NCI-H82 treated with DMSO at 0.1 percent for 48 hours (cell line): ENCODE data around the gene PCSK6.
"Not testable (repeated sequence)": the region's sequence is repeated elsewhere in the genome, so short reads cannot be mapped to it uniquely, and the experiment has no call there.

ENCODE experiments used
- DNase-seq: peaks from one replicate; lab custom pipeline; 2025; ENCODE audit not compliant: unreplicated experiment; lab: John Stamatoyannopoulos, UW

The PCSK6 gene

DNA sequence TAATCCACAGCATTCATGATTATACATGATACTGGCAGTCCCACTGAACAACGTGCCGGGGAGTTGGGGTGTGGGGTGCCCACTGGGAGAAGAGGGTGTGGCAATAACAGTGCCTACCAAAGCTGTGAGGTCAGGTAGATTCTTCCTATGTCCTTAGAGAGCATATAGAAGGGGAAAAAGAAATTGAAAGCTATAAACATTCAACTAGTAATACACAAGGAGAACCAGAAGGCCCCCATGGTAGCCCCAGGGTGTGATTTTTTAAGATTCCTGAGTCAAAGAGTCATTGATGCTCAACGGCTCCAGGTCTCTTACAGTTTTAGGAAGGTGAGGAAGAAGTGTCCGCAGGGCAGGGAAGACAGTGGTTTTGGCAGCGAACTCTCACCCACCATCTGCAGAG is 25.8 kb downstream of the PCSK6 start:
- DNase-seq: not testable (repeated sequence)

DNA sequence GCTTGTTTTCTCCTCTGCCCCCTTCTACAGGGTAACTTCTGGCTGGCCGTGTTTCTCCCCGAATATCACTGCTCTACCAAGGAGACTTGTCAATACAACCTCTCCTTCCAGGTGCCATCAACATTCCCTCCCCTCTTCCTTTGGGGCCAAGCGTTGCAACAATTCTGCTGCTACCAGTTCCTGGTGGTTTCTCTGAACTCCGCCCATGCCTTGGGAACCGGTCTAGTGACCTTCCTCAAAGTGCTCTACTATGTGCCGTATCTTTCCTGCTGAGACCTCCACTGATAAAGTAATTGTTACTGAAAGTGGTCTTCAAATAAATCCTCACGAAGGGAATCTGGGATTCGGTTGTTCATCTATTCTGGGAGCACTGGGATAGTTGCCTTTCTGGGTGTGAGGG is 26.2 kb downstream of the PCSK6 start:
- DNase-seq: no peak

DNA sequence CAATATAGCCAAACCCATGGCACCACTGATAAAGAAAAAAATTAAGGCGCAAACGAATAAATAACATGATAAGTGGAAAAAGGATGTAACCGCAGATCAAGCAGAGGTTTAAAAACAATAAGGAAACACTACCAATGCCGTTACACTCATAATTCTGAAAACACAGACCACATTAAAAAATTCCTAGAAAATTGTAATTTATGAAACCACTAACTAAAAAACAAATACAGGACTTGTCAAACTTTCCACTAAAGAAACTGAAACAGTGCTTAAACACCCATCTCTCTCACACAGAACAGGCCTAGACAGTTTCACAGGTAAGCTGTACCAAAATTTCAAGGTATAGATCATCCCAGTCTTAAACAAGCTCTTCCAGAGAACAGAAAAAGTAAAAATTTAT is 28.4 kb downstream of the PCSK6 start:
- no peak for DNase-seq

DNA sequence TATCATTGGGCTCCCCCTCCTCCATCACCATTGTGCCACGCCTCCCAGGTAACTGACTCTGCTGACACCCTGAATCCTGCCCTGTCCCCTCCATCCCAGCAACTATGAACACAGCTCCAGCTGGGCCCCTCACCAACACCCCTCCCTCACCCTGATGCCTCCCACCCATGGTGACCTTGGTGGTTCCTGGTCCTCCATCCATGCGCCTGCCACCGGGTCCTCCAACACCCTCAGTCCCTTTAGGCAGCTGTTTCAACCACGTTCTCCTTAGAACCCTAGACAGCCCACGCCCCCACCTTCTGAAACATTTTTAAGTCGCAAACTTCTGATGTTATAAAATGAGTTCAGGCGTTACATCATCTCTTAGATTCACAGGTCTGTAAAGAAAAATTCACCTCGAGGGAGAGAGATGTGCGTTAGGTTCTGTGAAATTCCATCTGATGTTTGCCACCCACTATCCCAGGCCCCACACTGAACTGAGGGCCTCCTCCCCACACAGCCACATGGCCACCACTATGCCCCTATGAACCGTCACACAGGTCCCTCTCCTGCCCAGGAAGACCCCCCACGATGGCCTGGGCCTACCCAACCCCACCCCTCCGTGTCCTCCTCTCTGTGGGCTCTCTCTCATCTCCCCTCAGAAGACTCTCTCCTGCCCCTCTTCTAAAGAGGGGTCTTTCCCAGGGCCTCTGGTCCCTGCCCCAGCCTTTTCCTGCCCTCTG is 29.8 kb downstream of the PCSK6 start:
- no peak for DNase-seq

- no peak for DNase-seq
Observed at GRCh38 chr15:101458908-101459578, 30.5 kb downstream of the PCSK6 start.

- DNase-seq: no peak
Observed at GRCh38 chr15:101458158-101458900, 31.2 kb downstream of the PCSK6 start.

- no peak for DNase-seq
Observed at GRCh38 chr15:101457696-101458095, 31.8 kb downstream of the PCSK6 start.

- DNase-seq: no peak
Observed at GRCh38 chr15:101456057-101456739, 33.3 kb downstream of the PCSK6 start.

GRCh38 chr15:101455291-101456025 is 34.0 kb downstream of the PCSK6 start:
- DNase-seq: no peak

GRCh38 chr15:101454781-101455180 is 34.7 kb downstream of the PCSK6 start:
- not testable (repeated sequence) for DNase-seq

DNA sequence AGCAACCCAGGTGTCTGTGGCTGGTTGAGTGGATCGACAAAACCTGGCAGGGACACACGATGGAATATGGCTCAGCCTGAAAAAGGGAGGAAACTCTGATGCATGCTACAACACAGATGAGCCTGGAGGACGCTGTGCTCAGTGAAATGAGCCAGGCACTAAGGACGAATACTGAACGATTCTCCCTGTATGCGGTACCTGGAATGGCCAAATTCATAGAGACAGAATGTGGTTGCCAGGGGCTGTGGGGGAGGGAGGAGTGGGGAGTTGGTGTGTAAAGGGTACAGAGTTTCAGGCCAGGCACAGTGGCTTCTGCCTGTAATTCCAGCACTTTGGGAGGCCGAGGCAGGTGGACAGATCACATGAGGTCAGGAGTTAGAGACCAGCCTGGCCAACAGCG is 35.1 kb downstream of the PCSK6 start:
- no peak for DNase-seq

GRCh38 chr15:101453123-101454120 is 36.1 kb downstream of the PCSK6 start:
- no peak for DNase-seq

DNA sequence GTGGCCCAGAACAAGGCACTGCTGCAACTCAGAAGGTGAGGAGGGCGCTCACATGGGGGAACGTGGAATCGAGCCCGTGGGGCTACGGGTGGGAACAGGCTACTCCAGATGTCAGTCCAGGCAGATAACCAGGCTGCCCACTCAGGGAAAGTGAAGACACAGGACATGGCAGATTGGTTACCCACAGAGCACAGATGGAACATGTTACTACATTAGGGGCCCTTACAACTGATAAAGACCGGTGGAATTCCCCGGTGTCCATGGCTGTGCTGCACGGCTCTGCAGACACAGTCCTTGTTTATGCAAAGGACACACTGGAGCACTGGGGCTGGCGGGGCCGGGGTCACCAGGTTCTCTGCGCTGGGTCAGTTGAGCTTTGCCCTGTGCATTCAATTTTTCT is 36.9 kb downstream of the PCSK6 start:
- no peak for DNase-seq

DNA sequence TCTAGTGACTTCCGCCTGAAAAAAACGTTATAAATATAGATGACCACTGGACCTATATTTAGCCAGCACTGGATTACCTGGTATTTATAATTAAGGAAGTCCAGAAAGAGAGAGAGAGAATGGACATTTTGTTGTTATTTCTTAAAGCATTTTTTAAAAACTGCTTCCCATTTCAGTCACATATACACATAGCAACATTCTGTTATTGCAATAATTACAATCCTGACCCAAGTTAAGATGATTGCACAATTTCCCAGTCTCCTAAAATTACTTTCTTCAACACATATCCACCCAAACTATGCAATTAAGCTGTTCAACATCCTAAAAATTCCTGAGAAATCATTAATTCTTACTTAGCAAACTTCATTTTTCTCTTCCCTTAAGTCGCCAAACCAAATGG is 37.7 kb downstream of the PCSK6 start:
- no peak for DNase-seq

DNA sequence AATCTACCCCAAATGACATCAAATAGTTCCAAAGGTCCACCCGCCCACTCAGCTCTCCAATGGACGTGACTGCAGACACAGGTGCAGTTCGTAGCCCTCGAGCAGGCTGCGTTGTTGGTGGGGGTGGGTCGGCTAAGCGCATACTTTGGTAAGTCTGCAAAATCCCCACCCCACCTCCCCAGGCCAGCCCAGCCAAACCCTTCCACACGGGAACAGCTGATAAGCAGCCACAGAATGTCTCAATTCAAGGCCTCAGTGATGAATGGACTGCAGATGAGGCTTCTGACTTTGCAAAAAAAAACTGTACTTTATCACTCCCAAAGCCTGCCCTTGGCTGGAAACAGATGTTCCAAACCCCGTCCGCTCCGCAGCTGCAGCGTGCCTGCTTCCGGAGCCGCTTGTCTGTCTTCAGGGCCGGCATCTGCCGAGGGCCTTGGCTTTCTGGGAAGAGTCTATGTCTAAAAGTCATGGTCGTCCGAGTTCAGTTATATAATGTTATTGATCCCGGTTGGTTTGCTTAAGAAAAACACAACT is 38.2 kb downstream of the PCSK6 start:
- DNase-seq: no peak

DNA sequence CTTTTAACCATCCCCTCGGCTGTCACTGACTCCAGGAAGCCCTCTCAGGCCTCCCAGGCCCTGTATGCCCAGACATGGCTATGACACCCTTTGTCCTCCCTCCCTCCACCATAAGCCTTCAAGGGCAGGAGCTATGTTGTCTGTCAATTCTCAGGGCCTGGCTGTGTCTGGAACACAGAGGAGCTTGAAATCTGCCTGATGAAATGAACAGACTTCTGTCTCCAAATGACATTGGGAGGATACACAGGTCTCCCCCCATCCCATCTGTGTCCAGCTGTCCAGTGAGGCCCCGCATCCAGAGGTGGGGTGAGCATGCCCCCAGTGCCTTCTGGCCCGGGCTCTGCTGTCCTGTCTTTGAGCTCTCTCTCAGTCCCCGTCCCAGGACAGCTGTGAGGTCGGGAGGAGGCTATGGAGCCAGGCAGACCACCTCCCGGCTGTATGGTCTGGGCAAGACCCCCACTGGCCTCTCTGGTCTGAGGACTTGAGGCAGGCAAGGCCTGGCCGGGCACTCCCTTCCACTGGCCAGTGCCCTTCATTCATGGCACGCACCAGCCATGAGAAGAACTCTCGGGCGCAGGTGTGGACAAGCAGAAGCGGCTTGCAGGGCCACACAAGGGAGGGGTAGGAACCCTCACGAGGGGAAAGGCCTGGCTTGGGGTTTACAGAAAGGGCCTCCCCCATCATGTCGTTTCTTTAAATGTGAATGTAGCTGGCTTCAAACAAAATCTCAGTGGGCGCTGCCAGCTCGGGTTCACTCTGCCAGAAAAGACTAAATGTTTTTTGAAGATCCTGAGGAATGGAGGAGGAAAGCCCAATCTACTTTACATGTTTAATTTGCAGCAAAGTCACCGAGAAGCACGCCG is 38.9 kb downstream of the PCSK6 start:
- no peak for DNase-seq

GRCh38 chr15:101449471-101450402 is 39.8 kb downstream of the PCSK6 start:
- no peak for DNase-seq
